ENCODE measurements around the gene SUSD3. TPM values are rescaled to one million over a fixed set of nuclear protein-coding genes. Genes with fewer than 3 reads are reported as not detected.
"Not testable (repeated sequence)": the region's sequence is repeated elsewhere in the genome, so short reads cannot be mapped to it uniquely, and the experiment has no call there.

SUSD3 gene
- total RNA-seq, 2 donors from 2014 or later: 1.6 to 2.4 TPM

DNA sequence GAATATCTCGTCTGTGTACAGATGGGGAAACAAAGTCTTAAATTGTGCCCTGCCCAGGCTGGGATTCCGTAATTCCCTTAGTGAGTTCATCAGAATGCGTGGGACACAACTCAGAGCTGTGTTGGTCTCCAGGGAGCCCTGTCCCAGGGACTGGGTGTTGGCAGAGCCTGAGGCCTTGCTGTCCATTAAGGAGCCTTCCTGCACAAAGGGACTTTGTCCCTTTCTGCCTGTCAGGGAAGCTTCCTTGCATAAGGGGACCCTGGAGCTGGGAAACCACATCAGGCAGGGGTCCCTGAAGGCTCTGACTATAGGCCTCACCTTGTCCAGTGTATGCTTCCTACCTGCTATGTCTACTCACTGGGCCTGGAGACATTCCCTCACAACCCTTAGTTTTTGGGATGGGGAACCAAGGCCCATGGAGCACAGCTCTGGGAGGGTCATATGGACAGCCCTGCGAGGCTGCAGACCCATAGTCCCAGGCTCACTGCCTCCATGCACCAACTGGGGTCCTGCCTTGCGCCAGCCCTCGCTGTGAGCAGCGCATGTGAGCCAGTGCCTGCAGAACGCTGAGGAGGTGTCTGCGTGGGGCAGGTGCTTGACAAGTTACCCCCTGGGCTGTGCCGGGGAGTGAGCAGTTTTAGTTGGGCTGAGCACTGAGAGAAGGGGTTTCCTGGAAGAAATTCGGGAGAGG lies 39.2 kb downstream of the SUSD3 start:
- intact Hi-C loops (cut with DNase I): no loop called here
- no peak for ATAC-seq
- no peak for DNase-seq

GRCh38 chr9:93098236-93098946 lies 39.9 kb downstream of the SUSD3 start:
- peak; percentile 94 for DNase-seq
- intact Hi-C loops (cut with DNase I): no loop called here
- peak; percentile 20 to 52 for ATAC-seq

DNA sequence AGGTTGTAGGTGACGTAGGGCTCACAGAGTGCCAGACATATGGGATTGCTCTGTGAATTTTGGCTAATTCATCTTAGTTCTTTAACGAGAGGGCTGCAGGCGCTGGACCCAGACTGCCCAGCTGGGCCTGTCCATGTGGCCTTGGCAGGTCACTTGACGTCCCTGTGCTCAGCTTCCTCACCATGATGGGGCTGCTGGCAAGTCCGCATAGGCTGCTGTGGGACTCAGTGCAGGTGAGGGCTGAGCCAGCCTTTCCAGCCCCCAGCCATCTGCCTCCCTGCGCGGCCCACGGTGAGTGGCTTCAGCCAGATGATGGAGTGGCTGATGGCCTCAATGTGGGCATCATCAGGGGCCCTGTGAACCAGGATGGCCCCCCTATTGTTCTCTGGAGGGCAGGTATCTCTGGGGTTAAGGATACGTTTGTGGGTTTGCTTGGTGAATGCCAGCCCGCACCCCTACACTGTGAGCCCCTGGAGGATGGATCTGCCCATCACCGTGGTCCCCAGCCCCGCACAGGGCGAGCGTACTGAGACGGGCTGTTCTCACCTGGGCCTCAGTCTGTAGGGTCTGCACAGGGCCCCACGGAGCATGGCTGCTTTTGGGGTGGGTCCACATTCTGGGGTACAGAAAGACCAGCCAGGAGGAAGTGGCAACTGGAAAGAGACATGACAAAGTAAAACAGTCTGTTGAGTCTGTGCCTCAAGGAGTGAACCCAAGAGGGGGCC lies 41.2 kb downstream of the SUSD3 start:
- DNase-seq: no peak
- no peak for ATAC-seq
- intact Hi-C loops (cut with DNase I): no loop called here

- intact Hi-C loops (cut with DNase I): no loop called here
- ATAC-seq (no peak), DNase-seq (no peak)
Measured at GRCh38 chr9:93100276-93100636, 41.8 kb downstream of the SUSD3 start.

- DNase-seq; intact Hi-C loops (cut with DNase I); ATAC-seq: not testable (repeated sequence)
Measured at GRCh38 chr9:93101086-93101485, 42.6 kb downstream of the SUSD3 start.

DNA sequence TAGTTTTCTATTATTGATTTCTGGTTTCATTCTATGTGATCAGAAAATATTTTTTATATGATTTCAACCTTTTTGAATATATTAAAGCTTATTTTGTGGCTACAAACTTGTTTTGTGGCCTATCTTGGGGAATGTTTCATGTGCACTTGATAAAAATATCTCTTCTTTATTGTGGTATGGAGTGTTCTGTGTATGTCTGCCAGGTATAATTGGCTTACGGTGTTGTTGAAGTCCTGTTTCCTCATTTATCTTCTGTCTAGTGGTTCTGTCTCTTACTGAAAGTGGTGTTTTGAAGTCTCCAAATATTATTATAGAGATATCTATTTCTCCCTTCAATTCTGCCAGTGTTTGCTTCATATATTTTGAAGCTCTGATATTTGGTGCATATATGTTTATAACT lies 47.1 kb downstream of the SUSD3 start:
- ATAC-seq (no peak), DNase-seq (no peak)
- intact Hi-C loops (cut with DNase I): no loop called here

GRCh38 chr9:93107151-93107824 lies 48.8 kb downstream of the SUSD3 start:
- ATAC-seq: no peak
- peak; percentile 6 for DNase-seq
- intact Hi-C loops (cut with DNase I): no loop called here

DNA sequence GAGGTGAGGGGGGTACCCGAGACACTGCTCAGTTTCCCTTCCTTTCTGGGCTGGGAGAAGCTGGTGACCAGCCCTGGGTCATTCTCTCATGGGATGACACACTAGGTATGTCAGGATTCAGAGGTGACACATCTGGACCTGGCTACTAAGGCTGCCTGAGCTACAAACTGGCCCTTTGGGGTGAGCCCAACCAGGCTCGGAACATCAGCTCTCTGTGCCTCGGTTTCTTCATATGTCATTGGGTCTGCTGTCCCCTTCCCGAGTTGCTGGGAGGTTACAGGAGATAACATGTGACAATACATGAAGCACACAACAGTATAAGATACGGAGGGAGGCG lies 49.3 kb downstream of the SUSD3 start:
- ATAC-seq (no peak), DNase-seq (peak; percentile 14)
- intact Hi-C loops (cut with DNase I): no loop called here

- DNase-seq: peak; percentile 18
- intact Hi-C loops (cut with DNase I): no loop called here
- ATAC-seq: no peak
Measured at GRCh38 chr9:93108291-93109041, 50.0 kb downstream of the SUSD3 start.

DNA sequence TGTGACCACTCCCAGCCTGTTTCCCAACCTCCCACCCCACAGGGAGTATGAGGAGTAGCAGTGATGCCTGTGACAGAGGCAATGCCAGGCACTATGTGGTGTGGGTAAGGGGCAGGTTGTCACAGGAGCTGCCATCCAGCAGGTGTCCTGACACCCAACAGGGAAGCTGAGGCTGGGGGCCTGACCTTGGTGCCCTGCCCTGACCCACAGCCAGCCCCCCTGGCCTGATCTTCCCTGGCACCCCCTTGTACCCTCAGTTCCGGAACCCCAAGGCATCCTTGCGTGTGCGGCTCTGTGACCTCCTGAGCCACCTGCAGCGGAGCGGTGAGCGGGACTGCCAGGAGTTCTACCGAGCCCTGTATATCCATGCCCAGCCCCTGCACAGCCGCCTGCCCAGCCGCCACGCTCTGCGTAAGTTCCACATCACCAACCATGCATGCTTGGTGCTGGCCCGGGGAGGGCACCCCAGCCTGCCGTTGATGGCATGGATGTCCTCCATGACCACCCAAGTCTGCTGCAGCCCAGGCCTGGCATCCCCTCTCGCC lies 51.9 kb downstream of the SUSD3 start:
- ATAC-seq (no peak), DNase-seq (peak; percentile 22)
- intact Hi-C loops (cut with DNase I): no loop called here

GRCh38 chr9:93111001-93111370 lies 52.5 kb downstream of the SUSD3 start:
- intact Hi-C loops (cut with DNase I): no loop called here
- no peak for ATAC-seq
- peak; percentile 10 for DNase-seq

DNA sequence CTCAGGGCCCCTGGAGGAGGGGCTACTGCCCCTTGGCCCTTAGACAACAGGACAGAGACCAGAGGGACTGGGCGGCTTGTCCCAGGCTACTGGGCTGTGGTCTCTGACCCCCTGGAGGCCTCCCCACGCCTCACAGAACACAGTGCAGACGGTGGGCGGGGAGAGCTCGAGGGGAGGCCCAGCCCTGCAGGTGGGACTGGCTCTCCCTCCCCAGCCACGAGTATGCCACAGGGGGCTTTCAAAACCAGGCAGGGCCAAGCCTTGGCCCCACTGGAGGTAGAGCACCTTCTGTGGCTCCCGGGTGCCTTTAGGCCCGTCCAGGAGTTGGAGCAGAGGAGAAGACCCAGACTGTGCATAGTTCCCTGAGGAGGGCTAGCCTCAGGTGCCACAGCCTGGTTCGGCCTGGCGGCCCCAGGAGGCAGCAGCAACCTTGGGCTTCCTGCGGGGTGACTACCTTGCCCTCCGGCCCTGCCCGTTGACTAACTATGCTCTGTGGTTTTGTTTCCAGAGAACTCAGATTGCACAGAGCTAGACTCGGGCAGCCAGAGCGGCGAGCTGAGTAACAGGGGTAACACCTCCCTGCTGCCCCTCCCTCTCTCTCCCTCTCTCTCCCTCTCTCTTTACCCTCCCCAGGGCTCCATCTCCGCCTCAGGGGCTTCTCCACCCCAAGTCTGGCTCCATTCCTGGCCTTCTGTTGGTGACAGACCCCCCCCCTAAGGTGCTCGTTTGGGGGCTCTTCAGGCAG lies 53.0 kb downstream of the SUSD3 start:
- ATAC-seq (no peak), DNase-seq (peak; percentile 18)
- intact Hi-C loops (cut with DNase I): no loop called here

- intact Hi-C loops (cut with DNase I): no loop called here
- DNase-seq: peak; percentile 18
- ATAC-seq: no peak
Measured at GRCh38 chr9:93112116-93112863, 53.8 kb downstream of the SUSD3 start.

GRCh38 chr9:93112864-93113389 lies 54.4 kb downstream of the SUSD3 start:
- ATAC-seq (no peak), DNase-seq (peak; percentile 15)
- intact Hi-C loops (cut with DNase I): no loop called here

GRCh38 chr9:93114169-93114983 lies 55.9 kb downstream of the SUSD3 start:
- intact Hi-C loops (cut with DNase I): no loop called here
- ATAC-seq (no peak), DNase-seq (peak; percentile 20)

- intact Hi-C loops (cut with DNase I): no loop called here
- ATAC-seq (no peak), DNase-seq (no peak)
Measured at GRCh38 chr9:93114984-93115335, 56.5 kb downstream of the SUSD3 start.
